Measurements from ENCODE around the gene NEDD4L.

DNA sequence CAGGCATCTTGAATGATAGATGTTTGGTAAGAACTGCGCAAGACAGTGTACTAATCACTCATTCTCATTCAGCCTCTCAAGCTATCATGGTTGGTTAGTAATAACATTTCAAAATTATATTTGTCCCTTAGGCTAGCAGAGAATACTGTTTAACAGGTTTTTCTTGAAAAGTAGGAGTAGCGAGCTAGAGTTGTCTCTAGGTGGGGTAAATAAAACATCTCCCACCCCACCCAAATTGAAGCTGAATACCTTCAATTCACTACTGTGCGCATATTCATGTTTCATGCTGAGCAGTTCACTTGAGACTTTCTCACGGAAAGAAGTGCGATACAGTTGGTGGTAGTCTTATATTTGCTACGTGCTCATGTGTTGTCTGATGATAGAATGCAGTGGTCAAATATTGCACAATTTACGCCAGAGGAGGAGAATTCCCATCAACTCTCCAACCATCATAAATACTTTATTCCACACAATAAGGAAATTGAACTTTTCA lies 49.3 kb downstream of the NEDD4L start:
- TF ChIP-seq, protein P1, sequence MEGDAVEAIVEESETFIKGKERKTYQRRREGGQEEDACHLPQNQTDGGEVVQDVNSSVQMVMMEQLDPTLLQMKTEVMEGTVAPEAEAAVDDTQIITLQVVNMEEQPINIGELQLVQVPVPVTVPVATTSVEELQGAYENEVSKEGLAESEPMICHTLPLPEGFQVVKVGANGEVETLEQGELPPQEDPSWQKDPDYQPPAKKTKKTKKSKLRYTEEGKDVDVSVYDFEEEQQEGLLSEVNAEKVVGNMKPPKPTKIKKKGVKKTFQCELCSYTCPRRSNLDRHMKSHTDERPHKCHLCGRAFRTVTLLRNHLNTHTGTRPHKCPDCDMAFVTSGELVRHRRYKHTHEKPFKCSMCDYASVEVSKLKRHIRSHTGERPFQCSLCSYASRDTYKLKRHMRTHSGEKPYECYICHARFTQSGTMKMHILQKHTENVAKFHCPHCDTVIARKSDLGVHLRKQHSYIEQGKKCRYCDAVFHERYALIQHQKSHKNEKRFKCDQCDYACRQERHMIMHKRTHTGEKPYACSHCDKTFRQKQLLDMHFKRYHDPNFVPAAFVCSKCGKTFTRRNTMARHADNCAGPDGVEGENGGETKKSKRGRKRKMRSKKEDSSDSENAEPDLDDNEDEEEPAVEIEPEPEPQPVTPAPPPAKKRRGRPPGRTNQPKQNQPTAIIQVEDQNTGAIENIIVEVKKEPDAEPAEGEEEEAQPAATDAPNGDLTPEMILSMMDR (IDR thresholded peaks at IDR 0.05; ENCODE audit: insufficient read depth, low read length, poor library complexity, severe bottlenecking): no peak
- no peak for TF ChIP-seq EZH2phosphoT487 (conservative IDR thresholded peaks at IDR 0.05; ENCODE audit: low read length)
